ENCODE data around the gene UBA3.

The UBA3 gene

GRCh38 chr3:69119138-69119537 lies 39.0 kb upstream of the UBA3 start:
- Histone ChIP-seq H3K4me1 (ENCODE audit: control insufficient read depth in 2 of 2, insufficient read depth in 2 of 2, low read length in 2 of 2) (peaks cover 0 to 4% of the 10 kb centered on the region in 2 donors), H3K36me3 (ENCODE audit: control insufficient read depth in 2 of 2, insufficient read depth in 2 of 2, low read length in 2 of 2) (no peaks in the 10 kb centered on the region), H3K27ac (ENCODE audit: low read depth in 2 of 2, low read length in 2 of 2) (no peak overlapping the region), H3K4me3 (ENCODE audit: low read length in 2 of 2) (no peak overlapping the region), H3K9me3 (ENCODE audit: control insufficient read depth in 2 of 2, low read length in 2 of 2) (no peaks in the 10 kb centered on the region), H3K27me3 (ENCODE audit: control insufficient read depth in 2 of 2, insufficient read depth in 2 of 2, low read length in 2 of 2) (no peaks in the 10 kb centered on the region), H3K9ac (ENCODE audit: low read depth in 1 of 2, low read length in 2 of 2) (no peak overlapping the region)

- Histone ChIP-seq H3K27ac (ENCODE audit: low read depth in 2 of 2, low read length in 2 of 2) (no peak overlapping the region), H3K4me3 (ENCODE audit: low read length in 2 of 2) (no peak overlapping the region), H3K9ac (ENCODE audit: low read depth in 1 of 2, low read length in 2 of 2) (no peak overlapping the region)
These were observed 38.4 kb upstream of the UBA3 start for GRCh38 chr3:69118555-69118954.

GRCh38 chr3:69116897-69117296 lies 36.7 kb upstream of the UBA3 start:
- Histone ChIP-seq H3K4me3 (ENCODE audit: low read length in 2 of 2) (no peak overlapping the region), H3K36me3 (ENCODE audit: control insufficient read depth in 2 of 2, insufficient read depth in 2 of 2, low read length in 2 of 2) (no peaks in the 10 kb centered on the region), H3K9me3 (ENCODE audit: control insufficient read depth in 2 of 2, low read length in 2 of 2) (no peaks in the 10 kb centered on the region), H3K27me3 (ENCODE audit: control insufficient read depth in 2 of 2, insufficient read depth in 2 of 2, low read length in 2 of 2) (no peaks in the 10 kb centered on the region), H3K27ac (ENCODE audit: low read depth in 2 of 2, low read length in 2 of 2) (no peak overlapping the region), H3K9ac (ENCODE audit: low read depth in 1 of 2, low read length in 2 of 2) (no peak overlapping the region), H3K4me1 (ENCODE audit: control insufficient read depth in 2 of 2, insufficient read depth in 2 of 2, low read length in 2 of 2) (peaks cover 0 to 4% of the 10 kb centered on the region in 2 donors)

More at GRCh38 chr3:69118555-69118954, 38.4 kb upstream of the UBA3 start:
- no peaks in the 10 kb centered on the region for H3K36me3 ChIP-seq (ENCODE audit: control insufficient read depth in 2 of 2, insufficient read depth in 2 of 2, low read length in 2 of 2)
- H3K9me3 ChIP-seq (ENCODE audit: control insufficient read depth in 2 of 2, low read length in 2 of 2): no peaks in the 10 kb centered on the region
- H3K27me3 ChIP-seq (ENCODE audit: control insufficient read depth in 2 of 2, insufficient read depth in 2 of 2, low read length in 2 of 2): no peaks in the 10 kb centered on the region
- H3K4me1 ChIP-seq (ENCODE audit: control insufficient read depth in 2 of 2, insufficient read depth in 2 of 2, low read length in 2 of 2): peaks cover 0 to 4% of the 10 kb centered on the region in 2 donors

GRCh38 chr3:69116162-69116561 lies 36.0 kb upstream of the UBA3 start:
- Histone ChIP-seq H3K4me1 (ENCODE audit: control insufficient read depth in 2 of 2, insufficient read depth in 2 of 2, low read length in 2 of 2) (peaks cover 0 to 4% of the 10 kb centered on the region in 2 donors), H3K4me3 (ENCODE audit: low read length in 2 of 2) (no peak overlapping the region), H3K36me3 (ENCODE audit: control insufficient read depth in 2 of 2, insufficient read depth in 2 of 2, low read length in 2 of 2) (no peaks in the 10 kb centered on the region), H3K9ac (ENCODE audit: low read depth in 1 of 2, low read length in 2 of 2) (no peak overlapping the region), H3K27ac (ENCODE audit: low read depth in 2 of 2, low read length in 2 of 2) (no peak overlapping the region), H3K27me3 (ENCODE audit: control insufficient read depth in 2 of 2, insufficient read depth in 2 of 2, low read length in 2 of 2) (no peaks in the 10 kb centered on the region), H3K9me3 (ENCODE audit: control insufficient read depth in 2 of 2, low read length in 2 of 2) (no peaks in the 10 kb centered on the region)

GRCh38 chr3:69115731-69116130 lies 35.6 kb upstream of the UBA3 start:
- Histone ChIP-seq H3K9me3 (ENCODE audit: control insufficient read depth in 2 of 2, low read length in 2 of 2) (no peaks in the 10 kb centered on the region), H3K9ac (ENCODE audit: low read depth in 1 of 2, low read length in 2 of 2) (no peak overlapping the region), H3K27ac (ENCODE audit: low read depth in 2 of 2, low read length in 2 of 2) (no peak overlapping the region), H3K27me3 (ENCODE audit: control insufficient read depth in 2 of 2, insufficient read depth in 2 of 2, low read length in 2 of 2) (no peaks in the 10 kb centered on the region), H3K4me3 (ENCODE audit: low read length in 2 of 2) (no peak overlapping the region), H3K36me3 (ENCODE audit: control insufficient read depth in 2 of 2, insufficient read depth in 2 of 2, low read length in 2 of 2) (no peaks in the 10 kb centered on the region), H3K4me1 (ENCODE audit: control insufficient read depth in 2 of 2, insufficient read depth in 2 of 2, low read length in 2 of 2) (peaks cover 0 to 4% of the 10 kb centered on the region in 2 donors)

GRCh38 chr3:69113536-69113935 lies 33.4 kb upstream of the UBA3 start:
- H3K4me3 ChIP-seq (ENCODE audit: low read length in 2 of 2): no peak overlapping the region
- no peaks in the 10 kb centered on the region for H3K27me3 ChIP-seq (ENCODE audit: control insufficient read depth in 2 of 2, insufficient read depth in 2 of 2, low read length in 2 of 2)
- no peak overlapping the region for H3K27ac ChIP-seq (ENCODE audit: low read depth in 2 of 2, low read length in 2 of 2)
- no peak overlapping the region for H3K9ac ChIP-seq (ENCODE audit: low read depth in 1 of 2, low read length in 2 of 2)
- H3K36me3 ChIP-seq (ENCODE audit: control insufficient read depth in 2 of 2, insufficient read depth in 2 of 2, low read length in 2 of 2): no peaks in the 10 kb centered on the region
- peaks cover 0 to 4% of the 10 kb centered on the region in 2 donors for H3K4me1 ChIP-seq (ENCODE audit: control insufficient read depth in 2 of 2, insufficient read depth in 2 of 2, low read length in 2 of 2)
- H3K9me3 ChIP-seq (ENCODE audit: control insufficient read depth in 2 of 2, low read length in 2 of 2): no peaks in the 10 kb centered on the region

GRCh38 chr3:69110941-69111546 lies 30.9 kb upstream of the UBA3 start:
- H3K4me1 ChIP-seq (ENCODE audit: control insufficient read depth in 2 of 2, insufficient read depth in 2 of 2, low read length in 2 of 2): no peaks in the 10 kb centered on the region
- no peak overlapping the region for H3K4me3 ChIP-seq (ENCODE audit: low read length in 2 of 2)
- peaks cover 0 to 2% of the 10 kb centered on the region in 2 donors for H3K36me3 ChIP-seq (ENCODE audit: control insufficient read depth in 2 of 2, insufficient read depth in 2 of 2, low read length in 2 of 2)
- H3K27me3 ChIP-seq (ENCODE audit: control insufficient read depth in 2 of 2, insufficient read depth in 2 of 2, low read length in 2 of 2): no peaks in the 10 kb centered on the region
- no peak overlapping the region for H3K9ac ChIP-seq (ENCODE audit: low read depth in 1 of 2, low read length in 2 of 2)
- H3K27ac ChIP-seq (ENCODE audit: low read depth in 2 of 2, low read length in 2 of 2): no peak overlapping the region
- H3K9me3 ChIP-seq (ENCODE audit: control insufficient read depth in 2 of 2, low read length in 2 of 2): no peaks in the 10 kb centered on the region

GRCh38 chr3:69108811-69109210 lies 28.6 kb upstream of the UBA3 start:
- H3K27ac ChIP-seq (ENCODE audit: low read depth in 2 of 2, low read length in 2 of 2): no peak overlapping the region

GRCh38 chr3:69107841-69108240 lies 27.7 kb upstream of the UBA3 start:
- H3K9me3 ChIP-seq (ENCODE audit: control insufficient read depth in 2 of 2, low read length in 2 of 2): no peaks in the 10 kb centered on the region
- H3K4me3 ChIP-seq (ENCODE audit: low read length in 2 of 2): no peak overlapping the region
- no peak overlapping the region for H3K27ac ChIP-seq (ENCODE audit: low read depth in 2 of 2, low read length in 2 of 2)

More at GRCh38 chr3:69108811-69109210, 28.6 kb upstream of the UBA3 start:
- Histone ChIP-seq H3K27me3 (ENCODE audit: control insufficient read depth in 2 of 2, insufficient read depth in 2 of 2, low read length in 2 of 2) (no peaks in the 10 kb centered on the region), H3K4me3 (ENCODE audit: low read length in 2 of 2) (no peak overlapping the region), H3K36me3 (ENCODE audit: control insufficient read depth in 2 of 2, insufficient read depth in 2 of 2, low read length in 2 of 2) (peaks cover 16 to 18% of the 10 kb centered on the region in 2 donors), H3K9ac (ENCODE audit: low read depth in 1 of 2, low read length in 2 of 2) (no peak overlapping the region), H3K9me3 (ENCODE audit: control insufficient read depth in 2 of 2, low read length in 2 of 2) (no peaks in the 10 kb centered on the region), H3K4me1 (ENCODE audit: control insufficient read depth in 2 of 2, insufficient read depth in 2 of 2, low read length in 2 of 2) (no peaks in the 10 kb centered on the region)

GRCh38 chr3:69105320-69105719 lies 25.2 kb upstream of the UBA3 start:
- Histone ChIP-seq H3K4me3 (ENCODE audit: low read length in 2 of 2) (no peak overlapping the region), H3K27me3 (ENCODE audit: control insufficient read depth in 2 of 2, insufficient read depth in 2 of 2, low read length in 2 of 2) (no peaks in the 10 kb centered on the region), H3K4me1 (ENCODE audit: control insufficient read depth in 2 of 2, insufficient read depth in 2 of 2, low read length in 2 of 2) (no peaks in the 10 kb centered on the region), H3K36me3 (ENCODE audit: control insufficient read depth in 2 of 2, insufficient read depth in 2 of 2, low read length in 2 of 2) (peaks cover 38 to 47% of the 10 kb centered on the region in 2 donors), H3K27ac (ENCODE audit: low read depth in 2 of 2, low read length in 2 of 2) (no peak overlapping the region), H3K9ac (ENCODE audit: low read depth in 1 of 2, low read length in 2 of 2) (no peak overlapping the region), H3K9me3 (ENCODE audit: control insufficient read depth in 2 of 2, low read length in 2 of 2) (no peaks in the 10 kb centered on the region)

More at GRCh38 chr3:69107841-69108240, 27.7 kb upstream of the UBA3 start:
- Histone ChIP-seq H3K4me1 (ENCODE audit: control insufficient read depth in 2 of 2, insufficient read depth in 2 of 2, low read length in 2 of 2) (no peaks in the 10 kb centered on the region), H3K36me3 (ENCODE audit: control insufficient read depth in 2 of 2, insufficient read depth in 2 of 2, low read length in 2 of 2) (peaks cover 25 to 28% of the 10 kb centered on the region in 2 donors), H3K27me3 (ENCODE audit: control insufficient read depth in 2 of 2, insufficient read depth in 2 of 2, low read length in 2 of 2) (no peaks in the 10 kb centered on the region), H3K9ac (ENCODE audit: low read depth in 1 of 2, low read length in 2 of 2) (no peak overlapping the region)

Measured in mucosa of rectum (tissue), 2 donors.